ENCODE data around the gene PTPRN2.
"Not testable (repeated sequence)": the region's sequence is repeated elsewhere in the genome, so short reads cannot be mapped to it uniquely, and the experiment has no call there.

The PTPRN2 gene

GRCh38 chr7:158185653-158186052, 402.0 kb downstream of the PTPRN2 start:
- DNase-seq (ENCODE audit: low read depth in 2 of 2): no peak

- DNase-seq (ENCODE audit: low read depth in 2 of 2): no peak
Observed at GRCh38 chr7:158183431-158183830, 404.2 kb downstream of the PTPRN2 start.

- DNase-seq (ENCODE audit: low read depth in 2 of 2): no peak
Observed at GRCh38 chr7:158176561-158177173, 411.0 kb downstream of the PTPRN2 start.

GRCh38 chr7:158175779-158176178, 411.8 kb downstream of the PTPRN2 start:
- no peak for DNase-seq (ENCODE audit: low read depth in 2 of 2)

- no peak for DNase-seq (ENCODE audit: low read depth in 2 of 2)
Observed at GRCh38 chr7:158174947-158175346, 412.7 kb downstream of the PTPRN2 start.

- no peak for DNase-seq (ENCODE audit: low read depth in 2 of 2)
Observed at GRCh38 chr7:158167373-158167772, 420.2 kb downstream of the PTPRN2 start.

- no peak for DNase-seq (ENCODE audit: low read depth in 2 of 2)
Observed at GRCh38 chr7:158166386-158167340, 421.0 kb downstream of the PTPRN2 start.

- DNase-seq (ENCODE audit: low read depth in 2 of 2): no peak
Observed at GRCh38 chr7:158165711-158166110, 421.9 kb downstream of the PTPRN2 start.

- no peak for DNase-seq (ENCODE audit: low read depth in 2 of 2)
Observed at GRCh38 chr7:158164101-158165095, 423.2 kb downstream of the PTPRN2 start.

GRCh38 chr7:158161194-158161593, 426.4 kb downstream of the PTPRN2 start:
- no peak for DNase-seq (ENCODE audit: low read depth in 2 of 2)

GRCh38 chr7:158160199-158160598, 427.4 kb downstream of the PTPRN2 start:
- DNase-seq (ENCODE audit: low read depth in 2 of 2): no peak

GRCh38 chr7:158157460-158157859, 430.2 kb downstream of the PTPRN2 start:
- DNase-seq (ENCODE audit: low read depth in 2 of 2): no peak

- peak in 1 of 2 donors; percentile 4 for DNase-seq (ENCODE audit: low read depth in 2 of 2)
Observed at GRCh38 chr7:158151273-158151672, 436.4 kb downstream of the PTPRN2 start.

- no peak for DNase-seq (ENCODE audit: low read depth in 2 of 2)
Observed at GRCh38 chr7:158150234-158150633, 437.4 kb downstream of the PTPRN2 start.

- not testable (repeated sequence) for DNase-seq (ENCODE audit: low read depth in 2 of 2)
Observed at GRCh38 chr7:158147431-158147830, 440.2 kb downstream of the PTPRN2 start.

- DNase-seq (ENCODE audit: low read depth in 2 of 2): no peak
Observed at GRCh38 chr7:158145370-158145769, 442.3 kb downstream of the PTPRN2 start.

GRCh38 chr7:158143196-158144120, 444.2 kb downstream of the PTPRN2 start:
- DNase-seq (ENCODE audit: low read depth in 2 of 2): no peak

- DNase-seq (ENCODE audit: low read depth in 2 of 2): no peak
Observed at GRCh38 chr7:158142657-158143056, 445.0 kb downstream of the PTPRN2 start.

GRCh38 chr7:158141806-158142518, 445.7 kb downstream of the PTPRN2 start:
- DNase-seq (ENCODE audit: low read depth in 2 of 2): no peak

- no peak for DNase-seq (ENCODE audit: low read depth in 2 of 2)
Observed at GRCh38 chr7:158141221-158141582, 446.4 kb downstream of the PTPRN2 start.

All from stimulated activated CD8-positive, alpha-beta memory T cell treated with anti-CD3 and anti-CD28 coated beads, Interleukin-7, amount 100 ng/mL, for 1 hour (primary cell).